ENCODE data around the gene SUSD1.
"Not testable (repeated sequence)": the region's sequence is repeated elsewhere in the genome, so short reads cannot be mapped to it uniquely, and the experiment has no call there.

The SUSD1 gene

GRCh38 chr9:112174965-112175795 lies at the start of gene SUSD1:
Gene SUSD1 (minus strand): TSS chr9:112175297. CDS start chr9:112175235, 62 bp downstream.
- peak; percentile 39 for DNase-seq

GRCh38 chr9:112224401-112225289 lies 49.5 kb upstream of the SUSD1 start:
- no peak for DNase-seq

GRCh38 chr9:112218908-112219307 lies 43.8 kb upstream of the SUSD1 start:
- no peak for DNase-seq

- DNase-seq: no peak
Measured at GRCh38 chr9:112212926-112213325, 37.8 kb upstream of the SUSD1 start.

- DNase-seq: no peak
Measured at GRCh38 chr9:112207451-112207850, 32.4 kb upstream of the SUSD1 start.

- DNase-seq: no peak
Measured at GRCh38 chr9:112203536-112203935, 28.4 kb upstream of the SUSD1 start.

GRCh38 chr9:112200711-112201110 lies 25.6 kb upstream of the SUSD1 start:
- no peak for DNase-seq

GRCh38 chr9:112198646-112199045 lies 23.5 kb upstream of the SUSD1 start:
- DNase-seq: no peak

- no peak for DNase-seq
Measured at GRCh38 chr9:112194969-112195431, 19.9 kb upstream of the SUSD1 start.

- no peak for DNase-seq
Measured at GRCh38 chr9:112193572-112194288, 18.6 kb upstream of the SUSD1 start.

GRCh38 chr9:112190320-112190719 lies 15.2 kb upstream of the SUSD1 start:
- DNase-seq: not testable (repeated sequence)

GRCh38 chr9:112188884-112189283 lies 13.8 kb upstream of the SUSD1 start:
- no peak for DNase-seq

GRCh38 chr9:112187404-112187803 lies 12.3 kb upstream of the SUSD1 start:
- DNase-seq: no peak

GRCh38 chr9:112186695-112187094 lies 11.6 kb upstream of the SUSD1 start:
- no peak for DNase-seq

GRCh38 chr9:112184946-112185345 lies 9.8 kb upstream of the SUSD1 start:
- DNase-seq: no peak

GRCh38 chr9:112184221-112184620 lies 9.1 kb upstream of the SUSD1 start:
- no peak for DNase-seq

GRCh38 chr9:112180387-112180881 lies 5.3 kb upstream of the SUSD1 start:
- peak; percentile 44 for DNase-seq

GRCh38 chr9:112179816-112180215 lies 4.7 kb upstream of the SUSD1 start:
- no peak for DNase-seq

GRCh38 chr9:112176524-112176923 lies 1.4 kb upstream of the SUSD1 start:
- DNase-seq: no peak

- DNase-seq: no peak
Measured at GRCh38 chr9:112175796-112176315, 759 bp upstream of the SUSD1 start.

- peak; percentile 70 for DNase-seq
Measured at GRCh38 chr9:112174222-112174964, 704 bp downstream of the SUSD1 start.

Measured in activated CD8-positive, alpha-beta memory T cell treated with anti-CD3 and anti-CD28 coated beads, Interleukin-2, amount 50 U/mL, for 4 hours (primary cell).